MM.1S (cell line): ENCODE results near the gene NEK2.

ENCODE experiments used
- DNase-seq: peaks from one replicate; pipeline ENCODE4 v3.0.0-alpha.2; 2015
- H2AFZ ChIP-seq: fragments of 300-600 bp; sonication (generic); 2 replicates; pipeline ENCODE4 v1.6.0; 2016; ENCODE audit warnings: antibody characterized with exemption, low read length
- H3F3A ChIP-seq: fragments of 300-600 bp; sonication (generic); 2 replicates; pipeline ENCODE4 v1.6.1; 2016; ENCODE audit warnings: mild to moderate bottlenecking, antibody characterized with exemption, low read length, moderate library complexity, mixed read lengths; ENCODE audit not compliant: insufficient read depth
- H3K27ac ChIP-seq: fragments of 300-600 bp; sonication (generic); 2 replicates; pipeline ENCODE4 v1.5.1; 2016; ENCODE audit warnings: mild to moderate bottlenecking, low read length
- H3K27me3 ChIP-seq: fragments of 300-600 bp; sonication (generic); replicated peaks from 2 replicates; pipeline ENCODE4 v1.6.0; 2016; ENCODE audit warnings: low read length; ENCODE audit not compliant: insufficient read depth
- H3K36me3 ChIP-seq: fragments of 300-600 bp; sonication (generic); replicated peaks from 2 replicates; pipeline ENCODE4 v1.6.1; 2016; ENCODE audit warnings: mild to moderate bottlenecking, low read length, mixed read lengths; ENCODE audit not compliant: insufficient read depth
- H3K4me1 ChIP-seq: fragments of 300-600 bp; sonication (generic); 2 replicates; pipeline ENCODE4 v1.6.1; 2016; ENCODE audit warnings: low read length, mixed read lengths
- H3K4me2 ChIP-seq: fragments of 300-600 bp; sonication (generic); 2 replicates; pipeline ENCODE4 v1.6.0; 2016; ENCODE audit warnings: low read depth, low read length
- H3K4me3 ChIP-seq: fragments of 300-600 bp; sonication (generic); 2 replicates; pipeline ENCODE4 v1.5.1; 2016; ENCODE audit warnings: low read length, mixed read lengths
- H3K79me2 ChIP-seq: fragments of 300-600 bp; sonication (generic); 2 replicates; pipeline ENCODE4 v1.6.1; 2016; ENCODE audit warnings: mixed run types, low read length, mixed read lengths
- H3K9ac ChIP-seq: fragments of 300-600 bp; sonication (generic); 2 replicates; pipeline ENCODE4 v1.6.1; 2016; ENCODE audit warnings: low read length, mixed read lengths
- H3K9me2 ChIP-seq: fragments of 300-600 bp; sonication (generic); replicated peaks from 2 replicates; pipeline ENCODE4 v1.6.1; 2016; ENCODE audit warnings: mild to moderate bottlenecking, low read length, mixed read lengths; ENCODE audit not compliant: insufficient read depth
- H3K9me3 ChIP-seq: fragments of 300-600 bp; sonication (generic); replicated peaks from 2 replicates; pipeline ENCODE4 v1.6.1; 2016; ENCODE audit warnings: mild to moderate bottlenecking, low read length, mixed read lengths; ENCODE audit not compliant: insufficient read depth
- H4K20me1 ChIP-seq: fragments of 300-600 bp; sonication (generic); 2 replicates; pipeline ENCODE4 v1.6.1; 2016; ENCODE audit warnings: mild to moderate bottlenecking, low read length, moderate library complexity, mixed read lengths; ENCODE audit not compliant: insufficient read depth
- CTCF ChIP-seq: fragments of 300-600 bp; sonication (generic); IDR thresholded peaks from 2 replicates; pipeline ENCODE4 v1.5.1; 2016; ENCODE audit warnings: antibody characterized with exemption, low read length, mixed read lengths
- EZH2 ChIP-seq: fragments of 300-600 bp; sonication (generic); optimal IDR thresholded peaks from 2 replicates; pipeline ENCODE3; 2017; ENCODE audit warnings: low read depth, mild to moderate bottlenecking, antibody characterized with exemption, low read length, mixed read lengths
- EZH2phosphoT487 ChIP-seq: fragments of 300-600 bp; sonication (generic); IDR thresholded peaks from 2 replicates; pipeline ENCODE4 v1.6.1; 2018; ENCODE audit warnings: antibody characterized with exemption, low read length

The NEK2 gene

GRCh38 chr1:211643324-211644212, 31.9 kb downstream of the NEK2 start:
- H3F3A ChIP-seq = no peaks in the 10 kb centered on the region
- H3K4me2 ChIP-seq = no peak overlapping the region
- no peaks in the 10 kb centered on the region for H3K9me2 ChIP-seq
- no peak for TF ChIP-seq CTCF
- TF ChIP-seq EZH2 = no peak
- no peak for TF ChIP-seq EZH2phosphoT487
- no peak overlapping the region for H3K9ac ChIP-seq
- no peaks in the 10 kb centered on the region for H3K79me2 ChIP-seq
- H3K4me3 ChIP-seq = no peak overlapping the region
- H3K36me3 ChIP-seq = no peaks in the 10 kb centered on the region
- no peak for DNase-seq
- H4K20me1 ChIP-seq = no peaks in the 10 kb centered on the region
- H3K9me3 ChIP-seq = no peaks in the 10 kb centered on the region
- H3K4me1 ChIP-seq = no peaks in the 10 kb centered on the region
- H3K27me3 ChIP-seq = no peaks in the 10 kb centered on the region
- H3K27ac ChIP-seq = no peak overlapping the region
- H2AFZ ChIP-seq = no peak overlapping the region

DNA sequence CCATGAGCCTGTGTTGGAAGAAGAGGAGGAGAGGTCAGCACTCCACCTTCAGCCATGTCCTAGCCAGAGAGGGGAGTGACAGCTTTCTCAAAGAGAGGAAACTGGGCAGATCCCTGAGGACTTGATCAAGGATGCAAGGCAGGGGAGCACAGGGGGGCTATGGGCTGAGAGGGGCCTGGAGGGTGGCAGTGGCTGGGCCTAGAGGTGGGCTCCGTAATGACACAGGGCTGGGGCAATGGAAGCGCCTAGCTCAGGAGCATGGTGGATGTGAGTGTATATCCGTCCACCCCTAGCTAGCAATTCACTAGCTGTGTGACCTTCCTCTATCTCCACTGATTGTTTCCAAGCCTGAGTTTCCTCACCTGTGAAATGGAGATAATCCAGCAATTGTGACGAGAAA, 32.6 kb downstream of the NEK2 start:
- Histone ChIP-seq H3K79me2 (no peaks in the 10 kb centered on the region), H3K4me2 (no peak overlapping the region), H3K4me1 (no peaks in the 10 kb centered on the region), H3K9me2 (no peaks in the 10 kb centered on the region), H4K20me1 (no peaks in the 10 kb centered on the region), H2AFZ (no peak overlapping the region), H3K36me3 (no peaks in the 10 kb centered on the region), H3K9ac (no peak overlapping the region), H3F3A (no peaks in the 10 kb centered on the region), H3K27me3 (no peaks in the 10 kb centered on the region), H3K9me3 (no peaks in the 10 kb centered on the region), H3K4me3 (no peak overlapping the region), H3K27ac (no peak overlapping the region)
- no peak for TF ChIP-seq EZH2phosphoT487
- no peak for TF ChIP-seq CTCF
- TF ChIP-seq EZH2 = no peak
- no peak for DNase-seq

- DNase-seq = no peak
- Histone ChIP-seq H3K4me3 (no peak overlapping the region), H3K27ac (no peak overlapping the region), H3F3A (no peaks in the 10 kb centered on the region), H3K9ac (no peak overlapping the region), H3K9me2 (no peaks in the 10 kb centered on the region), H3K9me3 (no peaks in the 10 kb centered on the region), H3K4me2 (no peak overlapping the region), H3K27me3 (no peaks in the 10 kb centered on the region), H3K79me2 (no peaks in the 10 kb centered on the region), H3K4me1 (no peaks in the 10 kb centered on the region), H2AFZ (no peak overlapping the region), H4K20me1 (no peaks in the 10 kb centered on the region), H3K36me3 (no peaks in the 10 kb centered on the region)
- no peak for TF ChIP-seq EZH2phosphoT487
- no peak for TF ChIP-seq EZH2
- TF ChIP-seq CTCF = no peak
Observed at GRCh38 chr1:211641942-211642341, 33.5 kb downstream of the NEK2 start.
